Thymus (tissue), 11 donors: ENCODE results near the gene TMEM88. TPM values are rescaled to one million over a fixed set of nuclear protein-coding genes. Genes with fewer than 3 reads are reported as not detected.

Experiments used
- DNase-seq, 9 donors: peaks; one replicate each; pipeline ENCODE4 v3.0.0-alpha.2; 2013; ENCODE audit warnings: low spot score in 9 of 9, low read depth in 6 of 9, missing footprints in 1 of 9
- H3K27ac ChIP-seq, 2 donors: one replicate each; pipeline ENCODE4 v1.5.1; 2013; ENCODE audit warnings: control low read depth in 1 of 2, low read depth in 1 of 2, low read length in 1 of 2, mild to moderate bottlenecking in 1 of 2, moderate library complexity in 1 of 2
- H3K27me3 ChIP-seq, 2 donors: one replicate each; pipeline ENCODE4 v1.5.1; 2013; ENCODE audit warnings: low read length in 1 of 2; ENCODE audit not compliant: control insufficient read depth in 2 of 2, insufficient read depth in 1 of 2
- H3K36me3 ChIP-seq, 2 donors: one replicate each; pipeline ENCODE4 v1.5.1; 2013; ENCODE audit warnings: low read length in 1 of 2, mild to moderate bottlenecking in 1 of 2, moderate library complexity in 1 of 2; ENCODE audit not compliant: control insufficient read depth in 2 of 2, insufficient read depth in 2 of 2
- H3K4me1 ChIP-seq, 2 donors: one replicate each; pipeline ENCODE4 v1.5.1; 2013; ENCODE audit warnings: low read length in 2 of 2; ENCODE audit not compliant: control insufficient read depth in 2 of 2, insufficient read depth in 2 of 2
- H3K4me3 ChIP-seq, 2 donors: one replicate each; pipeline ENCODE4 v1.5.1; 2013; ENCODE audit warnings: low read length in 2 of 2, control low read depth in 1 of 2, mild to moderate bottlenecking in 1 of 2
- H3K9me3 ChIP-seq, 2 donors: one replicate each; pipeline ENCODE4 v1.5.1; 2013; ENCODE audit warnings: low read length in 1 of 2, mild to moderate bottlenecking in 1 of 2; ENCODE audit not compliant: control insufficient read depth in 2 of 2, insufficient read depth in 1 of 2
- WGBS: extraction: QIAGEN DNeasy Blood & Tissue Kit; methylation state at CpG from one replicate; pipeline ENCODE4 v1.1.7; 2013; 5-methylcytosine and 5-hydroxymethylcytosine counted together
- polyA plus RNA-seq: library from polyadenylated mRNA; stranded (reverse); fragments of 200-250 nt; gene quantifications from one replicate; pipeline ENCODE4 v1.2.3, GENCODE V29; 2013
- total RNA-seq: library from RNA; stranded (reverse); fragments of 120-200 nt; gene quantifications from one replicate; pipeline ENCODE4 v1.2.4, GENCODE V29; 2013
- donor health status: healthy.

TMEM88 gene
- total and polyA plus RNA-seq, 2 donors, result 1.6 to 29.1 TPM

DNA sequence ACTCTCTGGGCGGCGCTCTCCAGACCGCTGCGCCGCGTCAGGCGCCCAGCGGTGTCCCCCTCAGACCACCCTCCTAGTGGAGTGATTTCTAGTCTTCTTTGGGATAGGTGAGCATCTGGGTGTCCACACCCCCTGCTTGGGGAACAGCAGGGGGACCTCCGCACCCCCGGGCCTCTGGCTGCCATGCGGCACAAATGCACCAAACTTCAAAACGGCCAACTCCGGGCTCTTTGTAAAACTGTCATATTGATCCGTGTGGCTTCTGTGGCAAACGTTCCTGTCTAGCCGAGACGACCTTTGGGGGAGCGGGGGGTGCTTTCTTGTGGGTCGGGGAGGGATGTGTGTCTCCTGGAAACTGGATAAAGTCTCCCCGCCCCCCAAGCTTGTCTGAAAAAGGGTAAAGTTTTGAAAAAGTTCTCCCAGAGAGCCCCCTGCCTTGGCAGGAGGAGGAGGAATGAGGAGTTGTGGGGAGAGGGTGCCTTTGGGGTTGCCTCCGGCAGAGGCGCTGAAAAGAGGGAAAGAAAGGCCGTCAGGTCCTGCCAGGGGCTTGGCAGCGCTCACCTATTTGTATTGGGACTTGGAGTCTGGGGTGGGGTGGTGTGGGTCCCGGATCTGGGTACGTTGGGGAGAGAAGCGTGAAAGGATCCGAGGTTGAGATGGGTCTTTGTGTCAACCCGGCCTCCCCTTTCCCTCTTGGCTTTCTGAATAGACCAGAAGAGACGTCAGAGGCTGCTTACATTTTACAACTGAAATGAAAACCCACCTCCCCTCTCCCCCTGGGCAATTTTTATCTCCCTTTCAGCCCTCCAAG is 31.6 kb downstream of the TMEM88 start:
- under 1% methylated on average over 30 of the region's 30 CpGs for WGBS
- peak in 2 of 9 donors; percentile 43 to 71 for DNase-seq
- Histone ChIP-seq H3K9me3 (peaks cover 0 to 6% of the 10 kb centered on the region in 2 donors), H3K27me3 (no peaks in the 10 kb centered on the region), H3K4me1 (peaks cover 32 to 63% of the 10 kb centered on the region in 2 donors), H3K36me3 (peaks cover 17 to 25% of the 10 kb centered on the region in 2 donors), H3K27ac (peak overlapping the region; percentile 95 to 96), H3K4me3 (peak overlapping the region; percentile 82 to 87)

DNA sequence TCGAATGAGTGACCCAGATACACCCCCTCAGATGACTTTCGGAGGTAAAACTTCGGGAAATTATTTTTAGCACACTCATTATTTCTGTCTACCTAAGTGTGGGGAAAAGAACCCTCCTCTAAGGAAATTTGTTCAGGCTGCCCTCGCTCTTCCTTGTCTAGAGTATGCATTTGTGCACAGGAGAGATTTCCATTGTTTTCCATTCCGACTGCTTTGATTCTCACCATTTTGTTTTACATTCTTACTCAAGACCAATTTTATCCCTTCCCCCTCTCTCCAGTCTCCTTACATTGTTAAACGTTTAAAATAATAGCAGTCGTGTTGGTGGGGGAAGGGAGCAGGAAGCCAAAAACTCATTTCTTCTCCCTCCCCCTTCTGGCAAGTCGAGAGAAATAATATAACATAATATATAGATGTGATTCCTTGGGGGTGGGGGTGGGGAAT is 32.2 kb downstream of the TMEM88 start:
- Histone ChIP-seq H3K36me3 (peaks cover 21 to 31% of the 10 kb centered on the region in 2 donors), H3K4me3 (peak overlapping the region; percentile 82 to 87), H3K9me3 (peaks cover 0 to 6% of the 10 kb centered on the region in 2 donors), H3K27me3 (no peaks in the 10 kb centered on the region), H3K4me1 (peaks cover 26 to 57% of the 10 kb centered on the region in 2 donors), H3K27ac (peak overlapping the region; percentile 95 to 96)
- WGBS, result 2% methylated on average over 8 of the region's 8 CpGs
- peak in 1 of 9 donors; percentile 84 for DNase-seq

DNA sequence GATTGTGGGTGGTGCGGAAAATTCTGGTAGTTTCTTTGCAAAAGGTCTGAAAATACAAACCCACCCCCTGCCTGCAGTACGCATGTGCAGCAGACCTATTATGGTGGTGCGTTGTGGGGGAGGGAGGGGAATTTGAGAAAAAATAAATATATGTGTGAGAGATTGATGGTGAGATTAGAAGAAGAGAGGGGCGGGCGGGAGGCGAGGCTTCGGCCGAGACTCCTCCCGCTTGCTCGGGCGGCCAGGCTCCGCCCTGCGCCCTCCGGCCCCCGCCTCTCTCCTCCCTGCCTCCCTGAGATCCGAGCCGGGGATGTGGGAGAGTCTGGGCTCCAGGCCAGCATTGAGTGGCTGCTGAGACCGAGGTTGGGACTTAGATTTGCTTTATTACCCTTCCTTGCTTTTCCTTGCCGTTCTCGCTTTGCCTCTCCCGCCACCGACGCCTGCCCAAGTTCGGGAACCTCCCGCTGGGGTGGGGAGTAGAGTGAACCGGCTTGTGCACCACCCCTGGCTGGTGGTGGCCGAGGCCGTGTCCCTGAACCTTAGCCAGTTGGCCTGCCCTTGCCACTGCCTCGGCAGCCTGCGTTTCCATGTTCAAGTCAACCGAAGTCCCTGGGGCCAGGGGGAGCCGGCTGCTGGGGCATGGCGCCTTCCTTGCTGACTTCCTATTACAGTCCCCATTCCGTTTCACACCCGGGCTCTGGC is 32.8 kb downstream of the TMEM88 start:
- under 1% methylated on average over 35 of the region's 35 CpGs for WGBS
- Histone ChIP-seq H3K27me3 (no peaks in the 10 kb centered on the region), H3K27ac (peak overlapping the region; percentile 95 to 96), H3K4me3 (peak overlapping the region; percentile 82 to 87), H3K36me3 (peaks cover 22 to 33% of the 10 kb centered on the region in 2 donors), H3K9me3 (peaks cover 0 to 6% of the 10 kb centered on the region in 2 donors), H3K4me1 (peaks cover 21 to 52% of the 10 kb centered on the region in 2 donors)
- DNase-seq, result peak in 8 of 9 donors; percentile 80 to 94 (median 88)

DNA sequence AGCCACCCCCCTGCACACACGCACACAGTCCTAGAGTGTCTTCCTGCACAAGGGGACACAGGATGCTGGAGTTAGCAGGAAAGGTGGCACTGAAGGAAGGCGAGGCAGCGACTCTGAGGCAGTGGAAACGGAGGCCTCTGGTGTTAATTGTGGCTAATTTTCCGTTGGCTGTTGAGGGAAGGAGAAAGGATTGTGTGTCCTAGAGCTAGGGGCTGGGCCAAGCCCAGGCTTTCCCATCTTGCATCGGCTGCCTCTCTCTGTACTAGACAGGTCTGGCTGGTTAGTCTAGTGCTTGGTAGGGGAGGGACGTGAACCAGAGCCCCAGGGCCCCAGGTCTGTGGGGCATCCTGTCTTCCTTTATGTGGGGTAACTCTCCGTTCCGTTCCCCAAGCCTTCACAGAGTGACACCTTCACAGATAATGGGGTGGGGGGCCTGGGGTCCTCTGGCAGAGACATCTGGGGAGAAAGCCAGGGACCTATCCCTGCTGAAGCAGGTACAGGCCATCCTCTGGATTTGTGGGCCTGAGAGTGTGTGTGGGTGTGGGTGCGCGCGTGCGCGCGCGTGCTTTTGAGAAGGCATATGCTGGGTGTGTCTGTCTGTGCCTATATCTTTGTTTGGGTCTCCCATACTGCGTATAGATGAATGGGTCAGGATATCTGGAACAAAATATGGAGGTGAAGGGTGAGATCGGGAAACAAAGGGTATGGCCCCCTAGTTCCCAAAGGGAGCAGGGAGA is 33.5 kb downstream of the TMEM88 start, which contains the start of gene CHD3:
TSS of gene CHD3 (plus strand) at position 606 of the 737 bp plus-strand sequence. CDS start 212 bp downstream, outside the sequence.
- WGBS, result 48% methylated on average over 18 of the region's 18 CpGs
- peak in 2 of 9 donors; percentile 33 to 46 for DNase-seq
- Histone ChIP-seq H3K9me3 (peaks cover 0 to 6% of the 10 kb centered on the region in 2 donors), H3K36me3 (peaks cover 25 to 40% of the 10 kb centered on the region in 2 donors), H3K4me3 (peak within 1 kb of the TSS; percentile 82 to 87), H3K27me3 (no peaks in the 10 kb centered on the region), H3K27ac (peak within 1 kb of the TSS; percentile 95 to 96), H3K4me1 (peaks cover 17 to 46% of the 10 kb centered on the region in 2 donors)

DNA sequence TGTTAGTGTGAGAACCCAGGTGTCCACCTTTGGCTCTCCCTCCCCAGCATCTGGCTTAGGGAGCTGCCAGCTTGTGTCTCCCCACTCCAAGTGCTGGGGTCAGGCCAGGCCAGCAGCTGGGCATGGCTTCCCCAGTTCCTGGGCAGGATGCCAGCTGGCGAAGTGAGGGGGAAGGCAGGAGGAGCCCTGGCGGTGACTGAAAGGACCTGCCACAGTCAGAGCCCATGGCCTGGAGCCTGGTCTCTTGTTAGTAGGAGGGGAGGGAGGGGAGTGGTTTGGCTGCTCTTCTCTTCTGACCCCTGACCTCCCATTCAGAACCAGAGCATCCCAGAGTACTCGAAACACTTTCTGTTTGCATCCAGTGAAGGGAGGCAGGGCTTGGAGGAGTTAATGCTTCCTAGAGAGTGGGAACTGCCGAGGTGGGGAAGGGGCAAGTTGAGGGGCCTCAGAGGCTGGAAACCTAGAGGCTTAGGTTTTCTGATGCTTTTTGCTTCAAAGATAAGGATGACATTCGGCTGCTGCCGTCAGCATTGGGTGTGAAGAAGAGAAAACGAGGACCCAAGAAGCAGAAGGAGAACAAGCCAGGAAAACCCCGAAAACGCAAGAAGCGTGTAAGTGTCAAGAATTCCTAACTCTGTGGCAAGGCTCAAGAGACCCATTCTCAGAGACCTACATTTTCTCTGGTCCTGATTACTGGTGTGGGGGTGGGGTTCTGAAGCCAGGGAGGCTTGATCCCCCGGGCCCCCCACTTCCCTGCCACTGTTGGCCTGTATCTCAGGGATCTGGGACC is 34.5 kb downstream of the TMEM88 start:
- Histone ChIP-seq H3K9me3 (peaks cover 0 to 6% of the 10 kb centered on the region in 2 donors), H3K4me3 (no peak overlapping the region), H3K27me3 (no peaks in the 10 kb centered on the region), H3K27ac (peak overlapping the region; percentile 73 to 96), H3K36me3 (peaks cover 36 to 50% of the 10 kb centered on the region in 2 donors), H3K4me1 (peaks cover 14 to 41% of the 10 kb centered on the region in 2 donors)
- DNase-seq, result peak in 1 of 9 donors; percentile 10
- WGBS, result 80% methylated on average over 11 of the region's 11 CpGs

DNA sequence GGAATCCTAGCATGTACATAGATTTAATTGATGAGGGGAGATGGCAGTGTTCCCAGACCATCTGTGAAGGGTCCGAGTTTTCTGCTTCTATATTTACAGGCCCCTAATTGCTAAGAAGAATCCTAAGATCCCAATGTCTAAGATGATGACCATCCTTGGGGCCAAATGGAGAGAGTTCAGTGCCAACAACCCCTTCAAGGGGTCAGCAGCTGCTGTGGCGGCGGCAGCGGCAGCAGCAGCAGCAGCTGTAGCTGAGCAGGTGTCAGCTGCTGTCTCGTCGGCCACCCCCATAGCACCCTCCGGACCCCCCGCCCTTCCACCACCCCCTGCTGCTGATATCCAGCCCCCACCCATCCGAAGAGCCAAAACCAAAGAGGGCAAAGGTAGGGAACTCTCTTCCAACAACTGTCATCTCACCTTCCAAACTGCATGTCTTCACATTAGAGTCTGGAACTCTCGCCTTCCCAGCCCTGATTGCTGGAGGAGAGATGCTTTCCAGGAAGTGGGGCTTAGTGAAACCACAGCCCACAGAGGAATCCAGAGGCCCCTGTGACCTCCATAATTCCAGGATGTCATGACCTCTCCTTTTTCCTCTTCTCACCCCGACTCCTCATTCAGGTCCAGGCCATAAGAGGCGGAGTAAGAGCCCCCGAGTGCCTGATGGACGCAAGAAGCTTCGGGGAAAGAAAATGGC is 38.5 kb downstream of the TMEM88 start:
- DNase-seq, result no peak

DNA sequence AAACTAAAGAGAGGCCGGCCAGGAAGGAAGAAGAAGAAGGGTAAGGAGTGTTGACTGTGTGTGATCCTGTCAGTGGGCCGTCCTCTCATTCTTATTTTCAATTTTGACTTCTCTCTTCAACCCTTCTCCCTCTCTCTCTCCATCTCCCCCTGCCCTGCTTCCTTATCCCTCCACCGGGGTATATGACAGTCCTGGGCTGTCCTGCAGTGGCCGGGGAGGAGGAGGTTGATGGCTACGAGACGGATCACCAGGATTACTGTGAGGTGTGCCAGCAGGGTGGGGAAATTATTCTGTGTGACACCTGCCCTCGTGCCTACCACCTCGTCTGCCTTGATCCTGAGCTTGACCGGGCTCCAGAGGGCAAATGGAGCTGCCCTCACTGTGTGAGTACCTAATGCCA is 39.4 kb downstream of the TMEM88 start:
- WGBS, result 99% methylated on average over 9 of the region's 9 CpGs

More for the DNA sequence above, 38.5 kb downstream of the TMEM88 start:
- Histone ChIP-seq H3K27ac (no peak overlapping the region), H3K9me3 (no peaks in the 10 kb centered on the region), H3K27me3 (no peaks in the 10 kb centered on the region), H3K4me1 (peaks cover 6 to 17% of the 10 kb centered on the region in 2 donors), H3K4me3 (no peak overlapping the region), H3K36me3 (peaks cover 69 to 85% of the 10 kb centered on the region in 2 donors)
- over 99% methylated on average over 15 of the region's 15 CpGs for WGBS

More for the DNA sequence above, 39.4 kb downstream of the TMEM88 start:
- H3K4me3 ChIP-seq, result no peak overlapping the region
- no peaks in the 10 kb centered on the region for H3K9me3 ChIP-seq
- H3K4me1 ChIP-seq, result peaks cover 0 to 9% of the 10 kb centered on the region in 2 donors
- no peak overlapping the region for H3K27ac ChIP-seq
- DNase-seq, result no peak
- no peaks in the 10 kb centered on the region for H3K27me3 ChIP-seq
- peaks cover 77 to 88% of the 10 kb centered on the region in 2 donors for H3K36me3 ChIP-seq
